CD14-positive monocyte (primary cell): ENCODE results near the gene OR10K2. TPM values are rescaled to one million over a fixed set of nuclear protein-coding genes. Genes with fewer than 3 reads are reported as not detected.
"Not testable (repeated sequence)": the region's sequence is repeated elsewhere in the genome, so short reads cannot be mapped to it uniquely, and the experiment has no call there.

Experiments
- DNase-seq, 3 donors: peaks; one replicate each; pipeline ENCODE4 v3.0.0-alpha.2; 2011 to 2022
- H2AFZ ChIP-seq: 2 replicates; pipeline ENCODE4 v1.6.0; 2012; ENCODE audit warnings: mild to moderate bottlenecking, low read depth, low read length, inconsistent platforms; ENCODE audit not compliant: insufficient read depth, poor library complexity, severe bottlenecking
- H3K27ac ChIP-seq, 2 donors: 1 replicate in 1 of 2; 2 replicates in 1 of 2; pipeline ENCODE4 v1.5.1; 2012 to 2013; ENCODE audit warnings: low read length in 2 of 2, control low read depth in 1 of 2, inconsistent platforms in 1 of 2, low read depth in 1 of 2, mild to moderate bottlenecking in 1 of 2
- H3K27me3 ChIP-seq, 2 donors: one replicate each; pipeline versions ENCODE4 v1.6.0 to v1.6.1; 2011 to 2013; ENCODE audit warnings: low read length in 2 of 2; ENCODE audit not compliant: control insufficient read depth in 2 of 2, insufficient read depth in 2 of 2
- H3K36me3 ChIP-seq, 2 donors: replicated peaks in 1 of 2; 1 replicate in 1 of 2; 2 replicates in 1 of 2; pipeline versions ENCODE4 v1.5.1 to v1.6.1; 2012 to 2013; ENCODE audit warnings: low read length in 2 of 2, control low read depth in 1 of 2, inconsistent platforms in 1 of 2, mild to moderate bottlenecking in 1 of 2; ENCODE audit not compliant: insufficient read depth in 2 of 2, control insufficient read depth in 1 of 2
- H3K4me1 ChIP-seq, 2 donors: 1 replicate in 1 of 2; 2 replicates in 1 of 2; pipeline versions ENCODE4 v1.5.1 to v1.6.1; 2012 to 2013; ENCODE audit warnings: low read length in 2 of 2, control low read depth in 1 of 2, inconsistent platforms in 1 of 2, mild to moderate bottlenecking in 1 of 2, moderate library complexity in 1 of 2; ENCODE audit not compliant: insufficient read depth in 2 of 2, control insufficient read depth in 1 of 2
- H3K4me2 ChIP-seq: replicated peaks from 2 replicates; pipeline ENCODE3; 2012; ENCODE audit warnings: low read length, moderate library complexity, mild to moderate bottlenecking; ENCODE audit not compliant: poor library complexity, severe bottlenecking; ENCODE audit errors: extremely low read depth
- H3K4me3 ChIP-seq, 3 experiments: fragments of 200-600 bp in 1 of 3; sonication (generic) in 1 of 3; replicated peaks in 1 of 3; 1 replicate in 2 of 3; 2 replicates in 1 of 3; pipeline ENCODE4 v1.5.1; 2011 to 2013; ENCODE audit warnings: low read length in 3 of 3, mild to moderate bottlenecking in 3 of 3, control low read depth in 2 of 3, low read depth in 2 of 3, inconsistent platforms in 1 of 3, moderate library complexity in 1 of 3
- H3K79me2 ChIP-seq: 2 replicates; pipeline ENCODE4 v1.6.0; 2012; ENCODE audit warnings: mild to moderate bottlenecking, control low read depth, inconsistent platforms, low read length, moderate library complexity; ENCODE audit not compliant: insufficient read depth
- H3K9ac ChIP-seq: 2 replicates; pipeline ENCODE4 v1.6.0; 2017; ENCODE audit warnings: low read length, mild to moderate bottlenecking; ENCODE audit not compliant: insufficient read depth, poor library complexity, severe bottlenecking
- H3K9me3 ChIP-seq, 2 donors: replicated peaks in 1 of 2; 1 replicate in 1 of 2; 2 replicates in 1 of 2; pipeline versions ENCODE4 v1.5.1 to v1.6.1; 2012 to 2013; ENCODE audit warnings: low read length in 2 of 2, control low read depth in 1 of 2; ENCODE audit not compliant: control insufficient read depth in 1 of 2, insufficient read depth in 1 of 2
- H4K20me1 ChIP-seq: 2 replicates; pipeline ENCODE4 v1.6.0; 2012; ENCODE audit warnings: mild to moderate bottlenecking, low read length, control low read depth, moderate library complexity; ENCODE audit not compliant: insufficient read depth
- H3K27ac Mint-ChIP-seq, 7 donors: one replicate each; pipeline ENCODE4 v1.8.0; 2020; ENCODE audit warnings: mild to moderate bottlenecking in 7 of 7, mixed read lengths in 7 of 7, moderate library complexity in 6 of 7, inconsistent platforms in 2 of 7
- H3K27me3 Mint-ChIP-seq, 3 donors: one replicate each; pipeline ENCODE4 v1.8.0; 2021 to 2022; ENCODE audit warnings: low read depth in 3 of 3, mild to moderate bottlenecking in 3 of 3, mixed read lengths in 3 of 3, moderate library complexity in 3 of 3, inconsistent platforms in 1 of 3
- H3K36me3 Mint-ChIP-seq, 2 donors: one replicate each; pipeline ENCODE4 v1.8.0; 2020; ENCODE audit warnings: mixed read lengths in 2 of 2, inconsistent platforms in 1 of 2, mild to moderate bottlenecking in 1 of 2
- H3K4me1 Mint-ChIP-seq: one replicate; pipeline ENCODE4 v1.8.0; 2020; ENCODE audit warnings: mild to moderate bottlenecking, mixed read lengths
- H3K4me3 Mint-ChIP-seq, 2 donors: one replicate each; pipeline ENCODE4 v1.8.0; 2020; ENCODE audit warnings: mild to moderate bottlenecking in 2 of 2, mixed read lengths in 2 of 2, moderate library complexity in 1 of 2
- H3K9me3 Mint-ChIP-seq, 7 donors: one replicate each; pipeline ENCODE4 v1.8.0; 2020 to 2022; ENCODE audit warnings: mixed read lengths in 7 of 7, mild to moderate bottlenecking in 6 of 7, moderate library complexity in 6 of 7, inconsistent platforms in 2 of 7
- WGBS: methylation state at CpG from one replicate; pipeline ENCODE4 v1.1.5; 2013; ENCODE audit warnings: missing lambda C conversion rate; ENCODE audit not compliant: insufficient coverage; 5-methylcytosine and 5-hydroxymethylcytosine counted together
- intact Hi-C, 2 donors: fragments of 100-400 bp; cut with micrococcal nuclease; formaldehyde crosslinking; loops; one replicate each; pipeline versions ENCODE4 v1.15.0 to v1.15.1; 2023
- polyA plus RNA-seq, 3 donors: library from polyadenylated mRNA; depleted of rRNA in 1 of 3; unstranded in 2 of 3; stranded (reverse) in 1 of 3; fragments of 300-500 nt in 2 of 3; fragments of >200 nt in 1 of 3; fragmentation: Illumina TruSeq in 2 of 3; gene quantifications; 1 replicate in 2 of 3; 2 replicates in 1 of 3; pipeline ENCODE4 v1.2.3, GENCODE V29; 2012 to 2021
- TF ChIP-seq, protein P1 (sequence below): fragments of 200-600 bp; IDR thresholded peaks from one replicate; pipeline ENCODE4 v1.8.0; 2022; ENCODE audit warnings: antibody characterized with exemption, mild to moderate bottlenecking

OR10K2 gene
- polyA plus RNA-seq, 3 donors, result not detected

DNA sequence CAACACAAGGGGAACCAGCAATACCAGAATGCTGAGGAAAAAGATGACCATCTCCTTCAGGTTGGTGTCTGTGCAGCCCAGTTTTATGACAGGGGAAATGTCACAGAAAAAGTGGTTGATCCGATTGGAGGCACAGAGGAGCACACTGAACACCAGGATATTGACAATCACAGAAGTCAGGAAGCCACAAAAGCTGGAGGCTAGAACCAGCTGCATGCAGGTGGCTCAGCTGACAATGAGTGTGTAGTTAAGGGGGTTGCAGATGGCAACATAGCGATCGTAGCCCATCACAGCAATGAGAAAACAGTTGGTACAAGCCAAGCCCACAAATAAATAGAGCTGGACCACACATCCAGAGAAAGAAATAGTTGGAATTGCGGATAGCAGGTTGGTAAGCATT, 19.3 kb upstream of the OR10K2 start:
- Mint-ChIP-seq H3K4me3 (no peak overlapping the region), H3K9me3 (peaks cover 0 to 3% (median 3%) of the 10 kb centered on the region in 7 donors), H3K27ac (no peak overlapping the region), H3K27me3 (peaks cover 1 to 4% (median 3%) of the 10 kb centered on the region in 3 donors), H3K4me1 (peaks cover 18% of the 10 kb centered on the region), H3K36me3 (no peaks in the 10 kb centered on the region)
- 92% methylated on average over 1 of the region's 4 CpGs for WGBS
- Histone ChIP-seq H2AFZ (no peak overlapping the region), H3K27me3 (no peaks in the 10 kb centered on the region), H3K79me2 (no peaks in the 10 kb centered on the region), H3K27ac (no peak overlapping the region), H4K20me1 (no peaks in the 10 kb centered on the region), H3K4me1 (peaks cover 8 to 17% of the 10 kb centered on the region in 2 donors), H3K9ac (no peak overlapping the region), H3K4me2 (no peak overlapping the region), H3K4me3 (no peak overlapping the region), H3K9me3 (no peaks in the 10 kb centered on the region), H3K36me3 (no peaks in the 10 kb centered on the region)
- intact Hi-C loops, result no loop called here
- no peak for DNase-seq
- TF ChIP-seq, protein P1, sequence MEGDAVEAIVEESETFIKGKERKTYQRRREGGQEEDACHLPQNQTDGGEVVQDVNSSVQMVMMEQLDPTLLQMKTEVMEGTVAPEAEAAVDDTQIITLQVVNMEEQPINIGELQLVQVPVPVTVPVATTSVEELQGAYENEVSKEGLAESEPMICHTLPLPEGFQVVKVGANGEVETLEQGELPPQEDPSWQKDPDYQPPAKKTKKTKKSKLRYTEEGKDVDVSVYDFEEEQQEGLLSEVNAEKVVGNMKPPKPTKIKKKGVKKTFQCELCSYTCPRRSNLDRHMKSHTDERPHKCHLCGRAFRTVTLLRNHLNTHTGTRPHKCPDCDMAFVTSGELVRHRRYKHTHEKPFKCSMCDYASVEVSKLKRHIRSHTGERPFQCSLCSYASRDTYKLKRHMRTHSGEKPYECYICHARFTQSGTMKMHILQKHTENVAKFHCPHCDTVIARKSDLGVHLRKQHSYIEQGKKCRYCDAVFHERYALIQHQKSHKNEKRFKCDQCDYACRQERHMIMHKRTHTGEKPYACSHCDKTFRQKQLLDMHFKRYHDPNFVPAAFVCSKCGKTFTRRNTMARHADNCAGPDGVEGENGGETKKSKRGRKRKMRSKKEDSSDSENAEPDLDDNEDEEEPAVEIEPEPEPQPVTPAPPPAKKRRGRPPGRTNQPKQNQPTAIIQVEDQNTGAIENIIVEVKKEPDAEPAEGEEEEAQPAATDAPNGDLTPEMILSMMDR, result no peak

- Histone ChIP-seq H3K4me1 (peaks cover 46 to 49% of the 10 kb centered on the region in 2 donors), H3K4me3 (no peak overlapping the region), H3K4me2 (peak overlapping the region; percentile 35), H3K27me3 (no peaks in the 10 kb centered on the region), H3K79me2 (no peaks in the 10 kb centered on the region), H3K9ac (no peak overlapping the region), H3K9me3 (peaks cover 0 to 13% of the 10 kb centered on the region in 2 donors), H3K36me3 (no peaks in the 10 kb centered on the region), H2AFZ (no peak overlapping the region), H3K27ac (peak overlapping the region in 1 of 2 donors; percentile 27), H4K20me1 (no peaks in the 10 kb centered on the region)
- H3K4me3 Mint-ChIP-seq, result peak overlapping the region in 1 of 2 donors; percentile 54
- H3K27me3 Mint-ChIP-seq, result peaks cover 0 to 4% (median 0%) of the 10 kb centered on the region in 3 donors
- H3K27ac Mint-ChIP-seq, result peak overlapping the region; percentile 1 to 82 (median 46)
- peaks cover 5 to 18% (median 11%) of the 10 kb centered on the region in 7 donors for H3K9me3 Mint-ChIP-seq
- TF ChIP-seq, protein P1, result no peak
- WGBS, result 4% methylated on average over 3 of the region's 3 CpGs
- intact Hi-C loops, result no loop called here
- DNase-seq, result peak; percentile 8 to 31 (median 17)
- peaks cover 0 to 5% of the 10 kb centered on the region in 2 donors for H3K36me3 Mint-ChIP-seq
- peaks cover 56% of the 10 kb centered on the region for H3K4me1 Mint-ChIP-seq
Measured at GRCh38 chr1:158434741-158435140, 8.7 kb upstream of the OR10K2 start.

GRCh38 chr1:158430163-158430562, 4.1 kb upstream of the OR10K2 start:
- H3K36me3 ChIP-seq, H3K27me3 Mint-ChIP-seq, intact Hi-C loops, H2AFZ ChIP-seq, H3K36me3 Mint-ChIP-seq, H3K27me3 ChIP-seq, H3K9ac ChIP-seq, H3K79me2 ChIP-seq, H4K20me1 ChIP-seq: not testable (repeated sequence)
- H3K9me3 Mint-ChIP-seq, result peaks cover 7 to 23% (median 18%) of the 10 kb centered on the region in 7 donors
- WGBS, result 50% methylated on average over 2 of the region's 3 CpGs
- Histone ChIP-seq H3K9me3 (peaks cover 0 to 13% of the 10 kb centered on the region in 2 donors), H3K4me1 (peaks cover 50 to 52% of the 10 kb centered on the region in 2 donors), H3K4me2 (peak overlapping the region; percentile 56), H3K4me3 (peak overlapping the region in 1 of 3 experiments; percentile 26), H3K27ac (peak overlapping the region in 1 of 2 donors; percentile 65)
- peak; percentile 25 to 47 (median 30) for DNase-seq
- H3K27ac Mint-ChIP-seq, result peak overlapping the region; percentile 17 to 88 (median 78)
- H3K4me1 Mint-ChIP-seq, result peaks cover 65% of the 10 kb centered on the region
- H3K4me3 Mint-ChIP-seq, result peak overlapping the region in 1 of 2 donors; percentile 70
